Measurements from ENCODE around the gene VIM.

VIM gene

GRCh38 chr10:17286562-17287550 is 58.8 kb downstream of the VIM start:
- no peak overlapping the region for H3K4me3 Mint-ChIP-seq
- H3K4me1 Mint-ChIP-seq (ENCODE audit: low read depth): peaks cover 13% of the 10 kb centered on the region
- H3K27ac Mint-ChIP-seq: no peak overlapping the region
- H3K36me3 Mint-ChIP-seq: peaks cover 3% of the 10 kb centered on the region
- H3K27me3 Mint-ChIP-seq: peaks cover 16% of the 10 kb centered on the region
- H3K9me3 Mint-ChIP-seq (ENCODE audit: low read depth): peaks cover 10% of the 10 kb centered on the region
